OCI-LY3 (cell line): ENCODE results near the gene TXNDC17.

ENCODE experiments used
- H2AFZ ChIP-seq: fragments of 200-600, 300-600 bp; shearing (Covaris generic); 2 replicates; pipeline ENCODE4 v1.6.0; 2014; ENCODE audit warnings: antibody characterized with exemption, low read depth, low read length
- H3K27ac ChIP-seq: fragments of 200-600, 300-600 bp; sonication (generic); 2 replicates; pipeline ENCODE4 v1.5.1; 2014; ENCODE audit warnings: mild to moderate bottlenecking, low read length, moderate library complexity, mixed read lengths
- H3K27me3 ChIP-seq: fragments of 200-600, 300-600 bp; sonication (generic); 2 replicates; pipeline ENCODE4 v1.6.1; 2014; ENCODE audit warnings: low read depth, low read length, mixed read lengths
- H3K36me3 ChIP-seq: fragments of 200-600, 300-600 bp; sonication (generic); replicated peaks from 2 replicates; pipeline ENCODE3; 2014; ENCODE audit warnings: low read depth, low read length, mixed read lengths
- H3K4me1 ChIP-seq: fragments of 300-600, 200-600 bp; sonication (generic); 2 replicates; pipeline ENCODE4 v1.6.1; 2014; ENCODE audit warnings: low read length, mixed read lengths
- H3K4me2 ChIP-seq: fragments of 200-600, 300-600 bp; sonication (generic); 2 replicates; pipeline ENCODE4 v1.6.1; 2014; ENCODE audit warnings: low read length, mixed read lengths
- H3K4me3 ChIP-seq: fragments of 300-600, 200-600 bp; sonication (generic); 2 replicates; pipeline ENCODE4 v1.5.1; 2014; ENCODE audit warnings: antibody characterized with exemption, mild to moderate bottlenecking, low read length, moderate library complexity
- H3K79me2 ChIP-seq: fragments of 300-600, 200-600 bp; shearing (Covaris generic); 2 replicates; pipeline ENCODE4 v1.6.1; 2014; ENCODE audit warnings: mild to moderate bottlenecking, low read length, mixed read lengths
- H3K9ac ChIP-seq: fragments of 300-600, 200-600 bp; shearing (Covaris generic); 2 replicates; pipeline ENCODE4 v1.6.0; 2014; ENCODE audit warnings: mild to moderate bottlenecking, low read length, moderate library complexity
- H3K9me3 ChIP-seq: fragments of 200-600, 300-600 bp; shearing (Covaris generic); 2 replicates; pipeline ENCODE4 v1.6.1; 2014; ENCODE audit warnings: low read length, mixed read lengths; ENCODE audit not compliant: insufficient read depth
- H4K20me1 ChIP-seq: fragments of 200-600, 300-600 bp; sonication (generic); 2 replicates; pipeline ENCODE4 v1.6.1; 2016; ENCODE audit warnings: low read length, mixed read lengths; ENCODE audit not compliant: insufficient read depth
- CTCF ChIP-seq: fragments of 200-600, 300-600 bp; sonication (generic); IDR thresholded peaks from 2 replicates; pipeline ENCODE4 v1.5.1; 2014; ENCODE audit warnings: antibody characterized with exemption, low read length, low read depth
- EZH2phosphoT487 ChIP-seq: fragments of 200-600 bp; shearing (Covaris generic); IDR thresholded peaks from 2 replicates; pipeline ENCODE4 v1.6.1; 2018; ENCODE audit warnings: antibody characterized with exemption, mixed run types, low read depth

The TXNDC17 gene

GRCh38 chr17:6608321-6608720, 32.5 kb upstream of the TXNDC17 start:
- no peaks in the 10 kb centered on the region for H3K79me2 ChIP-seq
- no peak overlapping the region for H3K4me3 ChIP-seq
- H2AFZ ChIP-seq = no peak overlapping the region
- no peak overlapping the region for H3K27ac ChIP-seq
- TF ChIP-seq CTCF = no peak
- no peak for TF ChIP-seq EZH2phosphoT487
- no peak overlapping the region for H3K4me2 ChIP-seq
- H4K20me1 ChIP-seq = no peaks in the 10 kb centered on the region
- no peaks in the 10 kb centered on the region for H3K4me1 ChIP-seq
- H3K36me3 ChIP-seq = no peaks in the 10 kb centered on the region
- H3K9ac ChIP-seq = no peak overlapping the region
- no peaks in the 10 kb centered on the region for H3K9me3 ChIP-seq
- H3K27me3 ChIP-seq = no peaks in the 10 kb centered on the region

GRCh38 chr17:6610011-6610410, 30.8 kb upstream of the TXNDC17 start:
- Histone ChIP-seq H3K4me2 (no peak overlapping the region), H2AFZ (no peak overlapping the region), H3K4me3 (no peak overlapping the region), H3K79me2 (no peaks in the 10 kb centered on the region), H3K27ac (no peak overlapping the region), H3K9ac (no peak overlapping the region), H3K9me3 (no peaks in the 10 kb centered on the region), H3K36me3 (no peaks in the 10 kb centered on the region), H4K20me1 (no peaks in the 10 kb centered on the region), H3K27me3 (no peaks in the 10 kb centered on the region), H3K4me1 (no peaks in the 10 kb centered on the region)
- TF ChIP-seq CTCF = no peak
- TF ChIP-seq EZH2phosphoT487 = no peak

- Histone ChIP-seq H3K36me3 (no peaks in the 10 kb centered on the region), H3K79me2 (no peaks in the 10 kb centered on the region), H3K4me3 (no peak overlapping the region), H3K27ac (no peak overlapping the region), H4K20me1 (no peaks in the 10 kb centered on the region), H3K4me1 (no peaks in the 10 kb centered on the region), H2AFZ (no peak overlapping the region), H3K4me2 (no peak overlapping the region), H3K27me3 (no peaks in the 10 kb centered on the region), H3K9ac (no peak overlapping the region), H3K9me3 (no peaks in the 10 kb centered on the region)
- no peak for TF ChIP-seq CTCF
- TF ChIP-seq EZH2phosphoT487 = no peak
Observed at GRCh38 chr17:6611231-6611630, 29.6 kb upstream of the TXNDC17 start.

- Histone ChIP-seq H2AFZ (no peak overlapping the region), H3K79me2 (no peaks in the 10 kb centered on the region), H3K9ac (no peak overlapping the region), H3K4me3 (no peak overlapping the region), H3K27me3 (no peaks in the 10 kb centered on the region), H3K4me1 (no peaks in the 10 kb centered on the region), H3K27ac (no peak overlapping the region), H4K20me1 (no peaks in the 10 kb centered on the region), H3K4me2 (no peak overlapping the region), H3K36me3 (no peaks in the 10 kb centered on the region), H3K9me3 (no peaks in the 10 kb centered on the region)
- TF ChIP-seq EZH2phosphoT487 = no peak
Observed at GRCh38 chr17:6623941-6624340, 16.9 kb upstream of the TXNDC17 start.

- Histone ChIP-seq H3K9ac (no peak overlapping the region), H3K79me2 (no peaks in the 10 kb centered on the region), H4K20me1 (no peaks in the 10 kb centered on the region), H3K4me2 (no peak overlapping the region), H3K4me3 (no peak overlapping the region), H2AFZ (no peak overlapping the region), H3K4me1 (no peaks in the 10 kb centered on the region), H3K27ac (no peak overlapping the region), H3K9me3 (no peaks in the 10 kb centered on the region), H3K36me3 (no peaks in the 10 kb centered on the region), H3K27me3 (no peaks in the 10 kb centered on the region)
- no peak for TF ChIP-seq EZH2phosphoT487
- no peak for TF ChIP-seq CTCF
Observed at GRCh38 chr17:6626616-6627015, 14.2 kb upstream of the TXNDC17 start.
